ENCODE data around the gene ZC3H18.

GRCh38 chr16:88617268-88618031 lies 47.2 kb downstream of the ZC3H18 start:
- TF ChIP-seq CREB5 (CRISPR knock-in tag; IDR thresholded peaks at IDR 0.05; ENCODE audit: low read depth) (no peak), RARB (CRISPR knock-in tag; IDR thresholded peaks at IDR 0.05) (no peak), CSDC2 (CRISPR knock-in tag; IDR thresholded peaks at IDR 0.05) (no peak), POU6F1 (CRISPR knock-in tag; IDR thresholded peaks at IDR 0.05; ENCODE audit: borderline replicate concordance, low read depth) (no peak)

All from SK-N-SH treated with all-trans-retinoic acid at 6 μM for 48 hours (cell line).